ENCODE data around the gene OSBP2. TPM values are rescaled to one million over a fixed set of nuclear protein-coding genes. Genes with fewer than 3 reads are reported as not detected.

The OSBP2 gene
- total RNA-seq, 1 donor from 2014 or later, result 15.8 TPM

- Mint-ChIP-seq H3K4me3 (no peak overlapping the region), H3K27me3 (ENCODE audit: low read depth) (no peaks in the 10 kb centered on the region), H3K36me3 (peaks cover 28% of the 10 kb centered on the region), H3K4me1 (no peaks in the 10 kb centered on the region), H3K9me3 (no peaks in the 10 kb centered on the region), H3K27ac (no peak overlapping the region)
- no peak for DNase-seq (ENCODE audit: low spot score in 2 of 2, unreplicated experiment in 2 of 2)
- TF ChIP-seq CTCF (IDR thresholded peaks at IDR 0.05; ENCODE audit: unreplicated experiment), result no peak
These were observed 232.0 kb downstream of the OSBP2 start for GRCh38 chr22:30926706-30927105.

- H3K27me3 Mint-ChIP-seq (ENCODE audit: low read depth), result no peaks in the 10 kb centered on the region
- H3K4me1 Mint-ChIP-seq, result no peaks in the 10 kb centered on the region
- H3K9me3 Mint-ChIP-seq, result no peaks in the 10 kb centered on the region
- H3K27ac Mint-ChIP-seq, result no peak overlapping the region
- no peak for DNase-seq (ENCODE audit: low spot score in 2 of 2, unreplicated experiment in 2 of 2)
- no peak overlapping the region for H3K4me3 Mint-ChIP-seq
- TF ChIP-seq CTCF (IDR thresholded peaks at IDR 0.05; ENCODE audit: unreplicated experiment), result no peak
- H3K36me3 Mint-ChIP-seq, result peaks cover 34% of the 10 kb centered on the region
These were observed 233.1 kb downstream of the OSBP2 start for GRCh38 chr22:30927806-30928205.

GRCh38 chr22:30928401-30928800, 233.7 kb downstream of the OSBP2 start:
- DNase-seq (ENCODE audit: low spot score in 2 of 2, unreplicated experiment in 2 of 2), result no peak
- Mint-ChIP-seq H3K27ac (no peak overlapping the region), H3K9me3 (no peaks in the 10 kb centered on the region), H3K27me3 (ENCODE audit: low read depth) (no peaks in the 10 kb centered on the region), H3K4me3 (no peak overlapping the region), H3K4me1 (no peaks in the 10 kb centered on the region), H3K36me3 (peaks cover 36% of the 10 kb centered on the region)
- no peak for TF ChIP-seq CTCF (IDR thresholded peaks at IDR 0.05; ENCODE audit: unreplicated experiment)

- DNase-seq (ENCODE audit: low spot score in 2 of 2, unreplicated experiment in 2 of 2), result no peak
- Mint-ChIP-seq H3K27ac (no peak overlapping the region), H3K4me3 (no peak overlapping the region), H3K36me3 (peaks cover 40% of the 10 kb centered on the region), H3K4me1 (no peaks in the 10 kb centered on the region), H3K27me3 (ENCODE audit: low read depth) (no peaks in the 10 kb centered on the region), H3K9me3 (no peaks in the 10 kb centered on the region)
- TF ChIP-seq CTCF (IDR thresholded peaks at IDR 0.05; ENCODE audit: unreplicated experiment), result no peak
These were observed 235.6 kb downstream of the OSBP2 start for GRCh38 chr22:30930228-30930627.

GRCh38 chr22:30931541-30932300, 237.0 kb downstream of the OSBP2 start:
- H3K4me1 Mint-ChIP-seq, result no peaks in the 10 kb centered on the region
- no peak overlapping the region for H3K27ac Mint-ChIP-seq
- TF ChIP-seq CTCF (IDR thresholded peaks at IDR 0.05; ENCODE audit: unreplicated experiment), result no peak
- no peak for DNase-seq (ENCODE audit: low spot score in 2 of 2, unreplicated experiment in 2 of 2)
- H3K9me3 Mint-ChIP-seq, result no peaks in the 10 kb centered on the region
- no peak overlapping the region for H3K4me3 Mint-ChIP-seq
- no peaks in the 10 kb centered on the region for H3K27me3 Mint-ChIP-seq (ENCODE audit: low read depth)
- H3K36me3 Mint-ChIP-seq, result peaks cover 50% of the 10 kb centered on the region
